Measurements from ENCODE around the gene SPANXB1. TPM values are rescaled to one million over a fixed set of nuclear protein-coding genes. Genes with fewer than 3 reads are reported as not detected.
"Not testable (repeated sequence)": the region's sequence is repeated elsewhere in the genome, so short reads cannot be mapped to it uniquely, and the experiment has no call there.

The SPANXB1 gene, protein sequence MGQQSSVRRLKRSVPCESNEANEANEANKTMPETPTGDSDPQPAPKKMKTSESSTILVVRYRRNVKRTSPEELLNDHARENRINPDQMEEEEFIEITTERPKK
- polyA plus RNA-seq (2012; ENCODE audit: low read depth, missing spikeins), result not detected

DNA sequence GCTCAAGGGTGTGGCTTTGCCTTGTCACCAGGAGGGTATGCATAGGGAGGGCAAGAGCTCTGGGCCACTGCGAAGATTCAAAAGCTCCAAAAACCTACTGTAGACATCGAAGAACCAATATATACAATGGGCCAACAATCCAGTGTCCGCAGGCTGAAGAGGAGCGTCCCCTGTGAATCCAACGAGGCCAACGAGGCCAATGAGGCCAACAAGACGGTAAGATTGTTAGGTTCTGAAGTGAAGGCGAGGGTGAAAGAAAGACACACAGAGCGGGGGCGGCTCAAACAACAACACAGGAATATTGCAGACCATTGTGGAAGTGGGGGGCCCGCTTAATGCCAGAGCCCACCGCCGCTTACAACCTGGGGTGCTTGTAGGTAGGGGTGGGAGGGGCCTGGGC is at the start of gene SPANXB1:
Gene SPANXB1, plus strand, starts transcription at position 27 of the 400 bp plus-strand sequence. Its CDS starts 100 bp downstream, at position 127.
- FAIRE-seq; DNase-seq (ENCODE audit: insufficient read length, low spot score): not testable (repeated sequence)

DNA sequence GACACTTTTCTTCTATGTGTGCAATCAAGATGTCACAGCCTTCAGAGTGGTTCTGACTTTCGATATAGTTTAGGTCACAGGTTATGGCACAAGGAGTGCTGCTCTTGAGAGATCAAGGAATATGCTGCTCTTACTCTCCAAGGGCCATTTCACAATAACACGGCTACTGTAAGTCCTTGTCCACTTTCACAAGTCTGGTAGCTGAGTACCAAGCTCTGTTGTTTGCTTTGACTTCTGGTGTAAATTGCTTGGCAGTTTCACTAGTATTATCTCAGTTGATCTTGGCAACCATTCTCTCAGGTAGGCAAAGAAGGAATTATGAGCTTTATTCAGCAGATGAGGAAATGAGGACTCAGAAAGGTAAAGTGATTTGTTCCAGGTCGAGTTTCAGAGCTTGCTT is 35.4 kb upstream of the SPANXB1 start:
- FAIRE-seq (no peak), DNase-seq (ENCODE audit: insufficient read length, low spot score) (no peak)
- TF ChIP-seq POU2F2 (IDR thresholded peaks at IDR 0.05; ENCODE audit: low read depth, low read length) (no peak), TAF1 (IDR thresholded peaks at IDR 0.05; ENCODE audit: low read depth, low read length) (no peak), POLR2A (IDR thresholded peaks at IDR 0.05; ENCODE audit: low read depth, low read length) (no peak), PAX5 (IDR thresholded peaks at IDR 0.05; ENCODE audit: insufficient read depth, low read length, severe bottlenecking) (no peak), POLR2AphosphoS5 (IDR thresholded peaks at IDR 0.05; ENCODE audit: low read depth, low read length) (no peak), SPI1 (IDR thresholded peaks at IDR 0.05; ENCODE audit: low read depth, low read length) (no peak)

GRCh38 chrX:140971099-140971795 is 31.1 kb upstream of the SPANXB1 start:
- no peak for DNase-seq (ENCODE audit: insufficient read length, low spot score)
- no peak for TF ChIP-seq POU2F2 (IDR thresholded peaks at IDR 0.05; ENCODE audit: low read depth, low read length)
- TF ChIP-seq POLR2A (IDR thresholded peaks at IDR 0.05; ENCODE audit: low read depth, low read length), result no peak
- TF ChIP-seq SPI1 (IDR thresholded peaks at IDR 0.05; ENCODE audit: low read depth, low read length), result no peak
- TF ChIP-seq PAX5 (IDR thresholded peaks at IDR 0.05; ENCODE audit: insufficient read depth, low read length, severe bottlenecking), result no peak
- TF ChIP-seq POLR2AphosphoS5 (IDR thresholded peaks at IDR 0.05; ENCODE audit: low read depth, low read length), result no peak
- no peak for TF ChIP-seq TAF1 (IDR thresholded peaks at IDR 0.05; ENCODE audit: low read depth, low read length)
- FAIRE-seq, result no peak

- no peak for DNase-seq (ENCODE audit: insufficient read length, low spot score)
- no peak for TF ChIP-seq POLR2AphosphoS5 (IDR thresholded peaks at IDR 0.05; ENCODE audit: low read depth, low read length)
- no peak for TF ChIP-seq POLR2A (IDR thresholded peaks at IDR 0.05; ENCODE audit: low read depth, low read length)
- no peak for TF ChIP-seq PAX5 (IDR thresholded peaks at IDR 0.05; ENCODE audit: insufficient read depth, low read length, severe bottlenecking)
- TF ChIP-seq SPI1 (IDR thresholded peaks at IDR 0.05; ENCODE audit: low read depth, low read length), result no peak
- no peak for FAIRE-seq
Observed at GRCh38 chrX:140975472-140975871, 26.9 kb upstream of the SPANXB1 start.

DNA sequence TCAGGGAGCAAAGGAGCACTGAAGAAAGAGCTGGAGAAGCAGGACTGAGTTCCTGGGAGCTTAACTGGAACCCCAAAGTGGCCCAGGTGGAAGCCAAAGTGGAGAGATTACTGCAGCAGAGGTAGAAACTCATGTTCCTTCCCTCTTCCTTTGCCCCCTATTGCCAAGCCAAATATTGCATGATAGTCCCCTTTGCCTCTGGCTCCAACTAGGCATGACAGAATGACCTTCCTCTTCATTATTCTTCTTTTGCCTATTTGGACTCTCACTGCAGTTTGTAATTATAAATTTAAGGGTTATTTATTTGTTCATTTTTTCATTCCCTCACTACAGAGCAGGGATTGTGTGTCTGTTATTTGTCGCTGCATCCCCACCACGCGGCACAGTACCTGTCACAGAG is 22.1 kb upstream of the SPANXB1 start:
- no peak for DNase-seq (ENCODE audit: insufficient read length, low spot score)
- no peak for FAIRE-seq

DNA sequence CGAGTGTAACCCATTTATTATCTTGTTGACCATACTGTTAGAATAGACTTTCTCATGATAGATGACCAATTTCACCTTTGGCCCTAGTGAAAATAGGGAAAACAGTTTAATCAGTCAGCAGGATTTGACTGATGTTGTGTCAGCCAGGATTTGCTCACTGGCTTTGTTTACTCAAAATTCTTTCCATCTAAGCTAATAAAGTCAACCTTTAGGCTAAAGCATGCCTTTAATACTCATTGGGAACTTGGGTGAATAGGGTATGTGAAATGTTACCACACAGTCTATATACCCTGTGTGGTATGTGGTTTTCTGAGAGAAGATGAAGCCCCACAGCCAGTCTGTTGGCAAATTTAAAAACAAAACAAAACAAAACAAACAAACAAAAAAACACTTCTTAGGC is 18.7 kb upstream of the SPANXB1 start:
- no peak for DNase-seq (ENCODE audit: insufficient read length, low spot score)
- no peak for TF ChIP-seq TAF1 (IDR thresholded peaks at IDR 0.05; ENCODE audit: low read depth, low read length)
- TF ChIP-seq POLR2AphosphoS5 (IDR thresholded peaks at IDR 0.05; ENCODE audit: low read depth, low read length), result no peak
- no peak for TF ChIP-seq PAX5 (IDR thresholded peaks at IDR 0.05; ENCODE audit: insufficient read depth, low read length, severe bottlenecking)
- TF ChIP-seq SPI1 (IDR thresholded peaks at IDR 0.05; ENCODE audit: low read depth, low read length), result no peak
- no peak for TF ChIP-seq POU2F2 (IDR thresholded peaks at IDR 0.05; ENCODE audit: low read depth, low read length)
- TF ChIP-seq POLR2A (IDR thresholded peaks at IDR 0.05; ENCODE audit: low read depth, low read length), result no peak
- no peak for FAIRE-seq

More for the DNA sequence above, 22.1 kb upstream of the SPANXB1 start:
- no peak for TF ChIP-seq POU2F2 (IDR thresholded peaks at IDR 0.05; ENCODE audit: low read depth, low read length)
- TF ChIP-seq TAF1 (IDR thresholded peaks at IDR 0.05; ENCODE audit: low read depth, low read length), result no peak
- TF ChIP-seq SPI1 (IDR thresholded peaks at IDR 0.05; ENCODE audit: low read depth, low read length), result no peak
- no peak for TF ChIP-seq POLR2AphosphoS5 (IDR thresholded peaks at IDR 0.05; ENCODE audit: low read depth, low read length)
- TF ChIP-seq POLR2A (IDR thresholded peaks at IDR 0.05; ENCODE audit: low read depth, low read length), result no peak
- no peak for TF ChIP-seq PAX5 (IDR thresholded peaks at IDR 0.05; ENCODE audit: insufficient read depth, low read length, severe bottlenecking)

DNA sequence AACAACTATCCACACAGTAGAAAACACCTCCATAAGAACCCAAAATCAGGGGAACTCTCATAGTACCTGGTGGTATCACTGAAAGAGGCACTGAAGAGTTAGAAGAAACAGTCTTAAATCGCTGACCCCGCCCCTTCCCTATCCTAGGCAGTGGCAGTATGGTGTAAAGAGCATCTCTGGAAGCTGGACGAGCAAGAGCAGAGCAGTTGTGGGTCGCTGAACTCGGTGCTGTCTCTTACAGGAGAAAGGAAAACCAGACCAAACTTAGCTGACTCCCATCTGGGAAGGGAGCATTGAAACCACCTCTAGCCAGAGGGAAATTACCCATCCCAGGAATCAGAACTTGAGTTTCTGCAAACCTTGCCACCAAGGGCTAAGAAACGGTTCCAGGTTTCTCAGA is 2.8 kb downstream of the SPANXB1 start:
- FAIRE-seq; DNase-seq (ENCODE audit: insufficient read length, low spot score): not testable (repeated sequence)

- not testable (repeated sequence) for DNase-seq (ENCODE audit: insufficient read length, low spot score); FAIRE-seq
Observed at GRCh38 chrX:141044246-141044645, 41.9 kb downstream of the SPANXB1 start.

DNA sequence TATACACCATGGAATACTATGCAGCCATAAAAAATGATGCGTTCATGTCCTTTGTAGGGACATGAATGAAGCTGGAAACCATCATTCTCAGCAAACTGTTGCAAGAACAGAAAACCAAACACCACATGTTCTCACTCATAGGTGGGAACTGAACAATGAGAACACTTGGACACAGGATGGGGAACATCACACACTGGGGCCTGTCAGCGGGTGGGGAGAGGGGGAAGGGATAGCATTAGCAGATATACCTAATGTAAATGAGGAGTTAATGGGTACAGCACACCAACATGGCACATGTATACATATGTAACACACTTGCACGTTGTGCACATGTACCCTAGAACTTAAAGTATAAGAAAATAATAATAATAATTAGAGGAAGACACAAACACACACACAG is 47.5 kb downstream of the SPANXB1 start:
- not testable (repeated sequence) for FAIRE-seq; DNase-seq (ENCODE audit: insufficient read length, low spot score)

GRCh38 chrX:141052098-141052497 is 49.7 kb downstream of the SPANXB1 start:
- FAIRE-seq, result not testable (repeated sequence)

More at GRCh38 chrX:141052098-141052497, 49.7 kb downstream of the SPANXB1 start:
- DNase-seq (ENCODE audit: insufficient read length, low spot score), result not testable (repeated sequence)

Data from GM12891 (cell line).